GM23338 (cell line): ENCODE data around the gene GRM4. TPM values are rescaled to one million over a fixed set of nuclear protein-coding genes. Genes with fewer than 3 reads are reported as not detected.

Source experiments
- ATAC-seq: fragments of 200-7000 bp; cut with Tn5 transposase; 3 replicates; pipeline ENCODE4 v1.9.1; 2020
- DNase-seq: peaks from one replicate; pipeline ENCODE4 v3.0.0-alpha.2; 2015; ENCODE audit warnings: low spot score
- H2AFZ ChIP-seq: fragments of 200-600 bp; sonication (generic); 2 replicates; pipeline ENCODE4 v1.8.0; 2016; ENCODE audit warnings: antibody characterized with exemption, mild to moderate bottlenecking, moderate library complexity
- H3F3A ChIP-seq: fragments of 200-600 bp; sonication (generic); replicated peaks from 2 replicates; pipeline ENCODE4 v1.8.0; 2017; ENCODE audit warnings: antibody characterized with exemption, mixed run types, low read depth
- H3K27ac ChIP-seq: fragments of 200-600 bp; sonication (generic); 2 replicates; pipeline ENCODE4 v1.6.1; 2016; ENCODE audit warnings: low read depth
- H3K27me3 ChIP-seq: fragments of 200-600 bp; sonication (generic); 2 replicates; pipeline ENCODE4 v1.8.0; 2016; ENCODE audit warnings: mild to moderate bottlenecking, mixed run types, moderate library complexity; ENCODE audit not compliant: insufficient read depth
- H3K36me3 ChIP-seq: fragments of 200-600 bp; sonication (generic); 2 replicates; pipeline ENCODE4 v1.8.0; 2016; ENCODE audit warnings: mild to moderate bottlenecking; ENCODE audit not compliant: insufficient read depth
- H3K4me1 ChIP-seq: fragments of 200-600 bp; sonication (generic); 2 replicates; pipeline ENCODE4 v1.8.0; 2016; ENCODE audit warnings: mild to moderate bottlenecking, moderate library complexity; ENCODE audit not compliant: insufficient read depth
- H3K4me2 ChIP-seq: fragments of 200-600 bp; sonication (generic); 2 replicates; pipeline ENCODE4 v1.7.1; 2017; ENCODE audit warnings: mixed run types
- H3K4me3 ChIP-seq: fragments of 200-600 bp; sonication (generic); 2 replicates; pipeline ENCODE4 v1.6.1; 2016; ENCODE audit warnings: mixed run types
- H3K79me2 ChIP-seq: fragments of 200-600 bp; sonication (generic); replicated peaks from 2 replicates; pipeline ENCODE4 v1.8.0; 2017; ENCODE audit warnings: mild to moderate bottlenecking; ENCODE audit not compliant: insufficient read depth
- H3K9me2 ChIP-seq: fragments of 200-600 bp; sonication (generic); 2 replicates; pipeline ENCODE4 v1.8.0; 2017; ENCODE audit not compliant: insufficient read depth
- H4K20me1 ChIP-seq: fragments of 200-600 bp; sonication (generic); replicated peaks from 2 replicates; pipeline ENCODE4 v1.8.0; 2017; ENCODE audit warnings: mild to moderate bottlenecking; ENCODE audit not compliant: insufficient read depth
- H3K27ac Mint-ChIP-seq: 2 replicates; pipeline ENCODE4 v1.8.0; 2020; ENCODE audit warnings: inconsistent platforms, mild to moderate bottlenecking, moderate library complexity, mixed read lengths
- H3K27me3 Mint-ChIP-seq: 3 replicates; pipeline ENCODE4 v1.8.0; 2022; ENCODE audit warnings: low read depth, mild to moderate bottlenecking, moderate library complexity, mixed read lengths, inconsistent platforms; ENCODE audit not compliant: insufficient read depth, poor library complexity
- H3K36me3 Mint-ChIP-seq: 3 replicates; pipeline ENCODE4 v1.8.0; 2021; ENCODE audit warnings: low read depth, mild to moderate bottlenecking, inconsistent platforms, moderate library complexity, mixed read lengths
- H3K4me1 Mint-ChIP-seq: 3 replicates; pipeline ENCODE4 v1.8.0; 2020; ENCODE audit warnings: mild to moderate bottlenecking, inconsistent platforms, mixed read lengths
- H3K4me3 Mint-ChIP-seq: 3 replicates; pipeline ENCODE4 v1.8.0; 2021; ENCODE audit warnings: moderate library complexity, mild to moderate bottlenecking, inconsistent platforms, mixed read lengths
- H3K9me3 Mint-ChIP-seq: 3 replicates; pipeline ENCODE4 v1.8.0; 2020; ENCODE audit warnings: moderate library complexity, mild to moderate bottlenecking, inconsistent platforms, mixed read lengths
- CREB1 ChIP-seq: fragments of 250-450 bp; sonication (Bioruptor Pico); IDR thresholded peaks from 2 replicates; pipeline ENCODE4 v1.5.0; 2020; ENCODE audit warnings: low read depth, mild to moderate bottlenecking, moderate library complexity
- EZH2 ChIP-seq: fragments of 200-600 bp; sonication (generic); IDR thresholded peaks from one replicate; pipeline ENCODE4 v1.8.0; 2017; ENCODE audit warnings: antibody characterized with exemption, mild to moderate bottlenecking, low read depth; ENCODE audit not compliant: unreplicated experiment
- EZH2phosphoT487 ChIP-seq: fragments of 200-600 bp; sonication (generic); IDR thresholded peaks from one replicate; pipeline ENCODE4 v1.8.1; 2018; ENCODE audit warnings: antibody characterized with exemption; ENCODE audit not compliant: unreplicated experiment
- POLR2AphosphoS5 ChIP-seq: IDR thresholded peaks from 2 replicates; pipeline ENCODE4 v1.6.1; 2016; ENCODE audit warnings: antibody characterized with exemption, low read depth
- ZNF331 ChIP-seq: fragments of 250-450 bp; sonication (Bioruptor Pico); IDR thresholded peaks from 2 replicates; pipeline ENCODE4 v1.5.0; 2020; ENCODE audit warnings: low read depth, mild to moderate bottlenecking, moderate library complexity
- polyA plus RNA-seq: library from polyadenylated mRNA; unstranded; fragments of >200 nt; fragmentation: Nextera tagmentation; extraction: Ambion mirVana; gene quantifications from 2 replicates; pipeline ENCODE4 v1.2.1, GENCODE V29; 2016
- total RNA-seq: library from RNA; depleted of rRNA; stranded (reverse); fragments of >200 nt; shearing (Covaris generic); gene quantifications from 2 replicates; pipeline ENCODE4 v1.2.3, GENCODE V29; 2014
- TF ChIP-seq, protein P1 (sequence below): fragments of 250-450 bp; sonication (Bioruptor Pico); IDR thresholded peaks from 2 replicates; pipeline ENCODE4 v1.5.0; 2020; ENCODE audit warnings: mild to moderate bottlenecking, moderate library complexity
- TF ChIP-seq, protein P2 (sequence below): IDR thresholded peaks from one replicate; pipeline ENCODE4 v1.6.1; 2018; ENCODE audit warnings: antibody characterized with exemption; ENCODE audit not compliant: unreplicated experiment
- TF ChIP-seq, protein P3 (sequence below), 2 experiments: fragments of 200-600 bp in 1 of 2; sonication (generic) in 1 of 2; conservative IDR thresholded peaks; 2 replicates each; pipeline versions ENCODE4 v1.5.1 to v1.6.1; 2016 to 2017; ENCODE audit warnings: antibody characterized with exemption in 2 of 2, low read depth in 2 of 2, mild to moderate bottlenecking in 2 of 2, moderate library complexity in 1 of 2

The GRM4 gene
- total and polyA plus RNA-seq, 2 experiments from 2014 or later = 7.0 to 30.6 TPM

DNA sequence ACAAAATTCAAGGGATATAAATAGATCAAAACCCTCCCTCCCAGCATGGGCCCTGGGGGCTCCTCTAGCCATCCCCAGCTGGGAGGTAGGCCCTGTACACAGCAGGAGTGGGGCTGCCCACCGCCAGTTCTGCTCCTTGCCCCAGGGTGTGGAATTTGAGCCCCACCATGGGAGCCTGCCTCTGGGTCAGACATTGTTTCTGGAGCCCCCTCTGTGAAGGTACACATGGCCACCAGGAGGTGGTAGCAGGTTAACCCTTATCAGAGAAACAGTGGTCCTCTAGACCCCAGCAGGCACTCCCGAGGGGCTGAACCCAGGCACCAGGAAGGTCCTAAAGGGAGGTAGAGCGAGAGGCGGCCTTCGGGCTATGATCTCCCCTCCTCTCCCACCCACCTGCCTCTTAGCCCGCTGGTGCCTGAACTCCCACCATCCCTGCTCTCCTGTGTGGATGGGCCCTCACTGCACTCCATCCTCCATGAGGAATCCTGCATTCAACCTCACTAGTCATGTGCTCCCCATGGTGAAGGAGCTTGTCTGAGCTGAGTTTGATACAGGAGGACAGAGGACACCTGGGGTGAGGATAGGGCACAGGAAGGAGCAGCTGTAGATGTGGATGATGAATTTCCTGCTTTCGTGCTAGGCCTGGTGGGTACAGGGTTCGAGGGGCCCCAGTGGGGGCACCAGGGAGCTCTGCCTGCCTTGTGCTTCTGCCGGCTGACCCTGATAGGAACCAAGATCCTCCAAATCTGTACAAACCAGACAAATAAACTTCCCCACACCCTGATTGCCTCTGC lies 114.9 kb downstream of the GRM4 start:
- Mint-ChIP-seq H3K27me3 (peaks cover 4% of the 10 kb centered on the region), H3K27ac (no peak overlapping the region), H3K36me3 (peaks cover 9% of the 10 kb centered on the region; the same call in 2 of the 3 replicates), H3K4me1 (peaks cover 5% of the 10 kb centered on the region; the same call in 1 of the 3 replicates), H3K9me3 (no peaks in the 10 kb centered on the region; the same call in 2 of the 3 replicates), H3K4me3 (no peak overlapping the region)
- ATAC-seq (no peak), DNase-seq (peak; percentile 28)
- H3K79me2 ChIP-seq = no peaks in the 10 kb centered on the region
- H3K9me2 ChIP-seq = no peaks in the 10 kb centered on the region
- H3K27me3 ChIP-seq = no peaks in the 10 kb centered on the region
- no peak overlapping the region for H3K27ac ChIP-seq
- no peak overlapping the region for H3K4me2 ChIP-seq
- H3K4me1 ChIP-seq = no peaks in the 10 kb centered on the region
- no peaks in the 10 kb centered on the region for H4K20me1 ChIP-seq
- H2AFZ ChIP-seq = no peak overlapping the region
- TF ChIP-seq, protein P1, sequence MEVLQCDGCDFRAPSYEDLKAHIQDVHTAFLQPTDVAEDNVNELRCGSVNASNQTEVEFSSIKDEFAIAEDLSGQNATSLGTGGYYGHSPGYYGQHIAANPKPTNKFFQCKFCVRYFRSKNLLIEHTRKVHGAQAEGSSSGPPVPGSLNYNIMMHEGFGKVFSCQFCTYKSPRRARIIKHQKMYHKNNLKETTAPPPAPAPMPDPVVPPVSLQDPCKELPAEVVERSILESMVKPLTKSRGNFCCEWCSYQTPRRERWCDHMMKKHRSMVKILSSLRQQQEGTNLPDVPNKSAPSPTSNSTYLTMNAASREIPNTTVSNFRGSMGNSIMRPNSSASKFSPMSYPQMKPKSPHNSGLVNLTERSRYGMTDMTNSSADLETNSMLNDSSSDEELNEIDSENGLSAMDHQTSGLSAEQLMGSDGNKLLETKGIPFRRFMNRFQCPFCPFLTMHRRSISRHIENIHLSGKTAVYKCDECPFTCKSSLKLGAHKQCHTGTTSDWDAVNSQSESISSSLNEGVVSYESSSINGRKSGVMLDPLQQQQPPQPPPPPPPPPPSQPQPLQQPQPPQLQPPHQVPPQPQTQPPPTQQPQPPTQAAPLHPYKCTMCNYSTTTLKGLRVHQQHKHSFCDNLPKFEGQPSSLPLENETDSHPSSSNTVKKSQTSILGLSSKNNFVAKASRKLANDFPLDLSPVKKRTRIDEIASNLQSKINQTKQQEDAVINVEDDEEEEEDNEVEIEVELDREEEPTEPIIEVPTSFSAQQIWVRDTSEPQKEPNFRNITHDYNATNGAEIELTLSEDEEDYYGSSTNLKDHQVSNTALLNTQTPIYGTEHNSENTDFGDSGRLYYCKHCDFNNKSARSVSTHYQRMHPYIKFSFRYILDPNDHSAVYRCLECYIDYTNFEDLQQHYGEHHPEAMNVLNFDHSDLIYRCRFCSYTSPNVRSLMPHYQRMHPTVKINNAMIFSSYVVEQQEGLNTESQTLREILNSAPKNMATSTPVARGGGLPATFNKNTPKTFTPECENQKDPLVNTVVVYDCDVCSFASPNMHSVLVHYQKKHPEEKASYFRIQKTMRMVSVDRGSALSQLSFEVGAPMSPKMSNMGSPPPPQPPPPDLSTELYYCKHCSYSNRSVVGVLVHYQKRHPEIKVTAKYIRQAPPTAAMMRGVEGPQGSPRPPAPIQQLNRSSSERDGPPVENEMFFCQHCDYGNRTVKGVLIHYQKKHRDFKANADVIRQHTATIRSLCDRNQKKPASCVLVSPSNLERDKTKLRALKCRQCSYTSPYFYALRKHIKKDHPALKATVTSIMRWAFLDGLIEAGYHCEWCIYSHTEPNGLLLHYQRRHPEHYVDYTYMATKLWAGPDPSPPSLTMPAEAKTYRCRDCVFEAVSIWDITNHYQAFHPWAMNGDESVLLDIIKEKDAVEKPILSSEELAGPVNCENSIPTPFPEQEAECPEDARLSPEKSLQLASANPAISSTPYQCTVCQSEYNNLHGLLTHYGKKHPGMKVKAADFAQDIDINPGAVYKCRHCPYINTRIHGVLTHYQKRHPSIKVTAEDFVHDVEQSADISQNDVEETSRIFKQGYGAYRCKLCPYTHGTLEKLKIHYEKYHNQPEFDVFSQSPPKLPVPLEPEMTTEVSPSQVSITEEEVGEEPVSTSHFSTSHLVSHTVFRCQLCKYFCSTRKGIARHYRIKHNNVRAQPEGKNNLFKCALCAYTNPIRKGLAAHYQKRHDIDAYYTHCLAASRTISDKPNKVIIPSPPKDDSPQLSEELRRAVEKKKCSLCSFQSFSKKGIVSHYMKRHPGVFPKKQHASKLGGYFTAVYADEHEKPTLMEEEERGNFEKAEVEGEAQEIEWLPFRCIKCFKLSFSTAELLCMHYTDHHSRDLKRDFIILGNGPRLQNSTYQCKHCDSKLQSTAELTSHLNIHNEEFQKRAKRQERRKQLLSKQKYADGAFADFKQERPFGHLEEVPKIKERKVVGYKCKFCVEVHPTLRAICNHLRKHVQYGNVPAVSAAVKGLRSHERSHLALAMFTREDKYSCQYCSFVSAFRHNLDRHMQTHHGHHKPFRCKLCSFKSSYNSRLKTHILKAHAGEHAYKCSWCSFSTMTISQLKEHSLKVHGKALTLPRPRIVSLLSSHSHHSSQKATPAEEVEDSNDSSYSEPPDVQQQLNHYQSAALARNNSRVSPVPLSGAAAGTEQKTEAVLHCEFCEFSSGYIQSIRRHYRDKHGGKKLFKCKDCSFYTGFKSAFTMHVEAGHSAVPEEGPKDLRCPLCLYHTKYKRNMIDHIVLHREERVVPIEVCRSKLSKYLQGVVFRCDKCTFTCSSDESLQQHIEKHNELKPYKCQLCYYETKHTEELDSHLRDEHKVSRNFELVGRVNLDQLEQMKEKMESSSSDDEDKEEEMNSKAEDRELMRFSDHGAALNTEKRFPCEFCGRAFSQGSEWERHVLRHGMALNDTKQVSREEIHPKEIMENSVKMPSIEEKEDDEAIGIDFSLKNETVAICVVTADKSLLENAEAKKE = no peak
- no peak for TF ChIP-seq EZH2
- no peak for TF ChIP-seq EZH2phosphoT487
- no peak for TF ChIP-seq CREB1 (CRISPR knock-in tag)
- TF ChIP-seq POLR2AphosphoS5 = no peak
- TF ChIP-seq, protein P2, sequence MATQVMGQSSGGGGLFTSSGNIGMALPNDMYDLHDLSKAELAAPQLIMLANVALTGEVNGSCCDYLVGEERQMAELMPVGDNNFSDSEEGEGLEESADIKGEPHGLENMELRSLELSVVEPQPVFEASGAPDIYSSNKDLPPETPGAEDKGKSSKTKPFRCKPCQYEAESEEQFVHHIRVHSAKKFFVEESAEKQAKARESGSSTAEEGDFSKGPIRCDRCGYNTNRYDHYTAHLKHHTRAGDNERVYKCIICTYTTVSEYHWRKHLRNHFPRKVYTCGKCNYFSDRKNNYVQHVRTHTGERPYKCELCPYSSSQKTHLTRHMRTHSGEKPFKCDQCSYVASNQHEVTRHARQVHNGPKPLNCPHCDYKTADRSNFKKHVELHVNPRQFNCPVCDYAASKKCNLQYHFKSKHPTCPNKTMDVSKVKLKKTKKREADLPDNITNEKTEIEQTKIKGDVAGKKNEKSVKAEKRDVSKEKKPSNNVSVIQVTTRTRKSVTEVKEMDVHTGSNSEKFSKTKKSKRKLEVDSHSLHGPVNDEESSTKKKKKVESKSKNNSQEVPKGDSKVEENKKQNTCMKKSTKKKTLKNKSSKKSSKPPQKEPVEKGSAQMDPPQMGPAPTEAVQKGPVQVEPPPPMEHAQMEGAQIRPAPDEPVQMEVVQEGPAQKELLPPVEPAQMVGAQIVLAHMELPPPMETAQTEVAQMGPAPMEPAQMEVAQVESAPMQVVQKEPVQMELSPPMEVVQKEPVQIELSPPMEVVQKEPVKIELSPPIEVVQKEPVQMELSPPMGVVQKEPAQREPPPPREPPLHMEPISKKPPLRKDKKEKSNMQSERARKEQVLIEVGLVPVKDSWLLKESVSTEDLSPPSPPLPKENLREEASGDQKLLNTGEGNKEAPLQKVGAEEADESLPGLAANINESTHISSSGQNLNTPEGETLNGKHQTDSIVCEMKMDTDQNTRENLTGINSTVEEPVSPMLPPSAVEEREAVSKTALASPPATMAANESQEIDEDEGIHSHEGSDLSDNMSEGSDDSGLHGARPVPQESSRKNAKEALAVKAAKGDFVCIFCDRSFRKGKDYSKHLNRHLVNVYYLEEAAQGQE = no peak
- TF ChIP-seq ZNF331 (CRISPR knock-in tag) = no peak
- TF ChIP-seq, protein P3, sequence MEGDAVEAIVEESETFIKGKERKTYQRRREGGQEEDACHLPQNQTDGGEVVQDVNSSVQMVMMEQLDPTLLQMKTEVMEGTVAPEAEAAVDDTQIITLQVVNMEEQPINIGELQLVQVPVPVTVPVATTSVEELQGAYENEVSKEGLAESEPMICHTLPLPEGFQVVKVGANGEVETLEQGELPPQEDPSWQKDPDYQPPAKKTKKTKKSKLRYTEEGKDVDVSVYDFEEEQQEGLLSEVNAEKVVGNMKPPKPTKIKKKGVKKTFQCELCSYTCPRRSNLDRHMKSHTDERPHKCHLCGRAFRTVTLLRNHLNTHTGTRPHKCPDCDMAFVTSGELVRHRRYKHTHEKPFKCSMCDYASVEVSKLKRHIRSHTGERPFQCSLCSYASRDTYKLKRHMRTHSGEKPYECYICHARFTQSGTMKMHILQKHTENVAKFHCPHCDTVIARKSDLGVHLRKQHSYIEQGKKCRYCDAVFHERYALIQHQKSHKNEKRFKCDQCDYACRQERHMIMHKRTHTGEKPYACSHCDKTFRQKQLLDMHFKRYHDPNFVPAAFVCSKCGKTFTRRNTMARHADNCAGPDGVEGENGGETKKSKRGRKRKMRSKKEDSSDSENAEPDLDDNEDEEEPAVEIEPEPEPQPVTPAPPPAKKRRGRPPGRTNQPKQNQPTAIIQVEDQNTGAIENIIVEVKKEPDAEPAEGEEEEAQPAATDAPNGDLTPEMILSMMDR (conservative IDR thresholded peaks at IDR 0.05; ENCODE audit: low read depth in 2 of 2) = peak; percentile 27 to 40; a peak in 3 of 4 replicates
- H3K4me3 ChIP-seq = no peak overlapping the region
- no peaks in the 10 kb centered on the region for H3F3A ChIP-seq
- H3K36me3 ChIP-seq = no peaks in the 10 kb centered on the region
